Ecto neural progenitor cell (in vitro differentiated cells): ENCODE results near the gene DHRS1.
A peak's percentile ranks its signal among the peaks of the same experiment; 100 is the strongest.

Experiments used
- DNase-seq: peaks from one replicate; pipeline ENCODE4 v3.0.0-alpha.2; 2018; ENCODE audit warnings: low spot score

DHRS1 gene

GRCh38 chr14:24309538-24310264 lies 10.1 kb upstream of the DHRS1 start, which contains the start of gene LTB4R2:
TSS of gene LTB4R2 (plus strand) at chr14:24310140. CDS start at chr14:24310665, 525 bp downstream.
- DNase-seq: no peak

GRCh38 chr14:24308342-24309124 lies 9.0 kb upstream of the DHRS1 start:
- DNase-seq: no peak

- peak; percentile 67 for DNase-seq
Observed at GRCh38 chr14:24307575-24308341, 8.2 kb upstream of the DHRS1 start, which contains the start of gene CIDEB. TSS of gene CIDEB (minus strand) at chr14:24307977. CDS start at chr14:24307858, 119 bp downstream.

- DNase-seq: no peak
Observed at GRCh38 chr14:24307156-24307574, 7.6 kb upstream of the DHRS1 start.

GRCh38 chr14:24304019-24304387 lies 4.4 kb upstream of the DHRS1 start:
- no peak for DNase-seq

GRCh38 chr14:24300326-24300980 lies 873 bp upstream of the DHRS1 start:
- DNase-seq: no peak

- no peak for DNase-seq
Observed at GRCh38 chr14:24298892-24299254, 707 bp downstream of the DHRS1 start.

- no peak for DNase-seq
Observed at GRCh38 chr14:24297190-24297964, 2.2 kb downstream of the DHRS1 start.

GRCh38 chr14:24296341-24297157 lies 3.0 kb downstream of the DHRS1 start:
- peak; percentile 70 for DNase-seq

- no peak for DNase-seq
Observed at GRCh38 chr14:24293525-24293924, 6.1 kb downstream of the DHRS1 start.

- DNase-seq: no peak
Observed at GRCh38 chr14:24292118-24292807, 7.3 kb downstream of the DHRS1 start.

- DNase-seq: no peak
Observed at GRCh38 chr14:24291446-24292117, 8.0 kb downstream of the DHRS1 start.

- no peak for DNase-seq
Observed at GRCh38 chr14:24290746-24291145, 8.8 kb downstream of the DHRS1 start.

GRCh38 chr14:24289649-24290280 lies 9.8 kb downstream of the DHRS1 start:
- DNase-seq: no peak

GRCh38 chr14:24286996-24287395 lies 12.6 kb downstream of the DHRS1 start:
- DNase-seq: no peak

- DNase-seq: no peak
Observed at GRCh38 chr14:24285351-24285750, 14.2 kb downstream of the DHRS1 start.

GRCh38 chr14:24284501-24285035 lies 15.0 kb downstream of the DHRS1 start:
- no peak for DNase-seq

- no peak for DNase-seq
Observed at GRCh38 chr14:24283796-24284460, 15.7 kb downstream of the DHRS1 start.
